ENCODE measurements around the gene TOX2. TPM values are rescaled to one million over a fixed set of nuclear protein-coding genes. Genes with fewer than 3 reads are reported as not detected.

The TOX2 gene
- total RNA-seq, 1 experiment from 2014 or later, result 1.7 TPM

GRCh38 chr20:44087051-44087856, 172.6 kb downstream of the TOX2 start:
- H3K23me2 ChIP-seq (ENCODE audit: insufficient read length, low read depth, low read length, poor library complexity, severe bottlenecking), result no peaks in the 10 kb centered on the region
- no peaks in the 10 kb centered on the region for H3K27me3 ChIP-seq (ENCODE audit: insufficient read depth, low read length)
- no peak overlapping the region for H2BK20ac ChIP-seq (ENCODE audit: low read depth, low read length, poor library complexity, severe bottlenecking)
- no peaks in the 10 kb centered on the region for H3K9me3 ChIP-seq (ENCODE audit: control insufficient read depth, low read depth, low read length)
- H4K5ac ChIP-seq (ENCODE audit: insufficient read length, low read depth, low read length), result no peak overlapping the region
- H2AK5ac ChIP-seq (ENCODE audit: insufficient read length, low read length), result no peak overlapping the region
- Mint-ChIP-seq H3K36me3 (ENCODE audit: insufficient read depth in 1 of 3, low read depth in 3 of 3) (no peaks in the 10 kb centered on the region), H3K27me3 (ENCODE audit: low read depth) (no peaks in the 10 kb centered on the region), H3K4me3 (no peak overlapping the region), H3K9me3 (no peaks in the 10 kb centered on the region), H3K27ac (no peak overlapping the region), H3K4me1 (peaks cover 0 to 4% of the 10 kb centered on the region in 2 experiments; a peak in 1 of 4 replicates)
- no peak overlapping the region; the same call in 1 of the 2 replicates for H3K14ac ChIP-seq (ENCODE audit: insufficient read depth, low read length)
- H3K4me1 ChIP-seq (ENCODE audit: insufficient read depth, low read length), result 0 out of 2 replicates have a peak, but pooled peaks cover 2% of the 10 kb centered on the region
- H3K56ac ChIP-seq (ENCODE audit: insufficient read length, low read depth, low read length), result no peak overlapping the region
- no peaks in the 10 kb centered on the region for H3K79me1 ChIP-seq (ENCODE audit: insufficient read depth, low read depth, low read length, poor library complexity, severe bottlenecking)
- H4K20me1 ChIP-seq (ENCODE audit: control insufficient read depth, insufficient read depth, insufficient read length), result no peaks in the 10 kb centered on the region
- no peak for TF ChIP-seq CTCF (conservative IDR thresholded peaks at IDR 0.05)
- H2BK12ac ChIP-seq (ENCODE audit: insufficient read length, low read depth, low read length), result no peak overlapping the region
- no peak overlapping the region for H2BK5ac ChIP-seq (ENCODE audit: insufficient read length, low read length)
- no peak overlapping the region for H3T11ph ChIP-seq (ENCODE audit: low read length)
- H3K18ac ChIP-seq (ENCODE audit: insufficient read length, low read depth, low read length), result no peak overlapping the region
- no peak overlapping the region for H2BK120ac ChIP-seq (ENCODE audit: low read depth, low read length, poor library complexity, severe bottlenecking)
- H2AFZ ChIP-seq (ENCODE audit: low read length), result no peak overlapping the region
- H4K8ac ChIP-seq (replicated peaks; ENCODE audit: insufficient read length, low read depth, low read length), result no peak overlapping the region
- no peak overlapping the region for H3K23ac ChIP-seq (ENCODE audit: insufficient read length, low read depth, low read length)
- no CpG with 5 or more reads among the region's 15 CpGs for WGBS (ENCODE audit: extremely low coverage, insufficient read length, low lambda C conversion rate)
- H3K27ac ChIP-seq (ENCODE audit: insufficient read length, low read depth, low read length), result no peak overlapping the region
- H3K4ac ChIP-seq (ENCODE audit: low read depth, low read length), result no peak overlapping the region
- no peak overlapping the region for H4K91ac ChIP-seq (ENCODE audit: insufficient read length, low read depth, low read length)
- no peak overlapping the region for H3K9ac ChIP-seq (ENCODE audit: extremely low read depth, insufficient read length, low read length)
- H3K4me2 ChIP-seq (ENCODE audit: insufficient read depth, insufficient read length, low read length), result no peak overlapping the region
- no peak overlapping the region for H2BK15ac ChIP-seq (ENCODE audit: low read depth, low read length)
- no peak for DNase-seq
- no peaks in the 10 kb centered on the region for H3K79me2 ChIP-seq (ENCODE audit: insufficient read depth, low read length)
